Measurements from ENCODE around the gene ATXN7L1. TPM values are rescaled to one million over a fixed set of nuclear protein-coding genes. Genes with fewer than 3 reads are reported as not detected.

ATXN7L1 gene
- total and polyA plus RNA-seq, 2 of the 8 experiments (the other 6 are each of a cell fraction or from before 2014, with no cell fraction given) = 14.3 to 34.0 TPM

GRCh38 chr7:105872491-105872890, 3.9 kb downstream of the ATXN7L1 start:
- no peak overlapping the region for H2AK5ac ChIP-seq (ENCODE audit: low read depth, low read length)
- no peak overlapping the region for H3K14ac ChIP-seq (ENCODE audit: insufficient read length)
- H2BK12ac ChIP-seq (ENCODE audit: low read depth, low read length) = no peak overlapping the region
- H3K9me3 ChIP-seq (ENCODE audit: insufficient read depth in 2 of 2, low read depth in 1 of 2, low read length in 1 of 2) = 0 out of 4 replicates have a peak, but pooled peaks cover 0 to 3% of the 10 kb centered on the region in 2 experiments
- no peak overlapping the region for H3K4ac ChIP-seq (replicated peaks; ENCODE audit: insufficient read length, low read depth, low read length)
- ChIA-PET CTCF (ENCODE audit: partially characterized antibody) (interaction anchor here (0.6 to 1.0 kb wide), 2 partner anchors 113 to 130 kb away, joined by 3 to 4 read pairs; no protein-coding TSS in a partner anchor), POLR2A (ENCODE audit: partially characterized antibody) (interaction anchor here (1.6 kb wide), 1 partner anchor 9 kb away, joined by 4 read pairs; no protein-coding TSS in a partner anchor)
- peaks cover 0 to 2% of the 10 kb centered on the region in 2 experiments for H4K20me1 ChIP-seq (replicated peaks in 1 of 2; ENCODE audit: control insufficient read depth in 1 of 2, insufficient read depth in 2 of 2, low read length in 2 of 2)
- H2BK120ac ChIP-seq (replicated peaks; ENCODE audit: low read depth, low read length) = no peak overlapping the region
- no peak overlapping the region for H2BK5ac ChIP-seq (ENCODE audit: low read depth, low read length)
- H3K27ac ChIP-seq (ENCODE audit: low read depth, low read length) = no peak overlapping the region
- H3K27me3 ChIP-seq (replicated peaks in 1 of 4; ENCODE audit: control insufficient read depth in 3 of 4, extremely low read depth in 1 of 4, insufficient read depth in 3 of 4, low read length in 3 of 4) = peaks cover 0 to 4% (median 2%) of the 10 kb centered on the region in 4 experiments; a peak in 4 of 7 replicates
- H2BK15ac ChIP-seq (ENCODE audit: low read length) = no peak overlapping the region
- H4K5ac ChIP-seq (ENCODE audit: insufficient read length, low read depth, low read length) = no peak overlapping the region
- H3K56ac ChIP-seq (replicated peaks; ENCODE audit: insufficient read length, low read depth, low read length) = no peak overlapping the region
- no peak overlapping the region for H3K9ac ChIP-seq (replicated peaks in 1 of 4; ENCODE audit: extremely low read depth in 1 of 4, low read depth in 3 of 4, low read length in 3 of 4)
- H3K18ac ChIP-seq (ENCODE audit: extremely low read depth, low read length) = no peak overlapping the region
- DNase-seq (ENCODE audit: low read depth in 1 of 2, low spot score in 2 of 2) (no peak), FAIRE-seq (no peak)
- H2AFZ ChIP-seq (ENCODE audit: low read length) = no peak overlapping the region
- WGBS, 2 experiments (ENCODE audit: extremely low coverage in 1 of 2, insufficient coverage in 1 of 2, insufficient read length in 1 of 2, insufficient replicate concordance in 2 of 2, low coverage in 1 of 2, low lambda C conversion rate in 2 of 2, missing lambda C conversion rate in 1 of 2) = 96% methylated on average over 5 of the region's 5 CpGs; no CpG with 5 or more reads in 1 of the 2 experiments
- H3K23ac ChIP-seq (ENCODE audit: insufficient read length) = no peak overlapping the region
- H4K91ac ChIP-seq (replicated peaks; ENCODE audit: insufficient read length, low read length) = no peak overlapping the region
- H3K79me2 ChIP-seq (ENCODE audit: control insufficient read depth in 1 of 2, insufficient read depth in 2 of 2, low read length in 2 of 2) = peaks cover 3 to 46% of the 10 kb centered on the region in 2 experiments; a peak in 3 of 4 replicates
- no peak overlapping the region for H4K8ac ChIP-seq (ENCODE audit: extremely low read depth, insufficient read depth, low read length)
- H3K23me2 ChIP-seq (ENCODE audit: low read depth, low read length) = peaks cover 6% of the 10 kb centered on the region
- H3K4me1 ChIP-seq (replicated peaks in 1 of 4; ENCODE audit: control insufficient read depth in 3 of 4, insufficient read depth in 4 of 4, low read length in 3 of 4) = peaks cover under 1 to 9% (median 6%) of the 10 kb centered on the region in 4 experiments; a peak in 5 of 7 replicates
- no peak overlapping the region for H3K4me3 ChIP-seq (ENCODE audit: extremely low read depth in 1 of 4, insufficient read depth in 2 of 4, low read depth in 3 of 4, low read length in 4 of 4)
- H2BK20ac ChIP-seq (ENCODE audit: low read length) = no peak overlapping the region
- peaks cover 3% of the 10 kb centered on the region; the same call in 1 of the 2 replicates for H3K79me1 ChIP-seq (ENCODE audit: low read depth, low read length)
- H3K36me3 ChIP-seq (ENCODE audit: control insufficient read depth in 2 of 4, insufficient read depth in 4 of 4, low read length in 3 of 4) = peaks cover 0 to 5% (median 0%) of the 10 kb centered on the region in 4 experiments; a peak in 3 of 8 replicates
- no peak overlapping the region for H3K4me2 ChIP-seq (ENCODE audit: insufficient read depth in 1 of 2, low read depth in 2 of 2, low read length in 2 of 2)
- TF ChIP-seq SIRT6 (IDR thresholded peaks at IDR 0.05; ENCODE audit: low read length) (no peak), CBX8 (IDR thresholded peaks at IDR 0.05; ENCODE audit: borderline replicate concordance, low read depth, low read length) (no peak), SRF (IDR thresholded peaks at IDR 0.05; ENCODE audit: low read depth, low read length) (no peak), TCF12 (IDR thresholded peaks at IDR 0.05; ENCODE audit: low read depth, low read length) (no peak), KDM1A (IDR thresholded peaks at IDR 0.05; ENCODE audit: borderline replicate concordance, low read length) (no peak), JUN (IDR thresholded peaks at IDR 0.05; ENCODE audit: low read depth, low read length) (no peak), HDAC2 (IDR thresholded peaks at IDR 0.05; ENCODE audit: borderline replicate concordance in 1 of 2, low read depth in 2 of 2, low read length in 2 of 2) (no peak), HDAC6 (IDR thresholded peaks at IDR 0.05; ENCODE audit: low read depth, low read length) (no peak), CTCF (IDR thresholded peaks at IDR 0.05; ENCODE audit: control extremely low read depth in 1 of 3, insufficient read depth in 1 of 3, low read depth in 1 of 3, low read length in 3 of 3) (no peak), SIN3A (conservative IDR thresholded peaks at IDR 0.05 in 1 of 2, IDR thresholded peaks at IDR 0.05 in 1 of 2; ENCODE audit: low read depth in 1 of 2, low read length in 2 of 2) (no peak), YY1 (IDR thresholded peaks at IDR 0.05; ENCODE audit: low read depth, low read length) (no peak)

All from H1 (cell line).